HEK293 (cell line): ENCODE data around the gene ATP5F1D.

Experiments
- ZNF530 ChIP-seq: fragments of 450-650 bp; formaldehyde crosslinking; IDR thresholded peaks from 2 replicates; pipeline ENCODE4 v1.5.1; 2016; ENCODE audit warnings: low read depth, missing biosample characterization, missing genetic modification characterization
- ZSCAN30 ChIP-seq: fragments of 450-650 bp; IDR thresholded peaks from 2 replicates; pipeline ENCODE4 v1.5.1; 2018; ENCODE audit warnings: missing biosample characterization, mild to moderate bottlenecking, missing genetic modification characterization, moderate library complexity

- TF ChIP-seq ZSCAN30 (tag by site-specific recombination) (no peak), ZNF530 (no peak)
These were observed 51.0 kb downstream of the ATP5F1D start for GRCh38 chr19:1292419-1293151.
